HFF-Myc (cell line): Measurements from ENCODE around the gene CHRNE.

ENCODE experiments used
- DNase-seq: peaks from one replicate; pipeline ENCODE4 v3.0.0-alpha.2; 2011; ENCODE audit warnings: low read depth; ENCODE audit errors: extremely low read depth
- H3K4me3 ChIP-seq: replicated peaks from 2 replicates; pipeline ENCODE4 v1.5.1; 2011; ENCODE audit warnings: low read depth, mild to moderate bottlenecking, control low read depth, low read length
- CTCF ChIP-seq: IDR thresholded peaks from 2 replicates; pipeline ENCODE4 v1.5.1; 2012; ENCODE audit warnings: mild to moderate bottlenecking, low read depth, low read length, control low read depth; ENCODE audit errors: missing control alignments

Gene CHRNE

DNA sequence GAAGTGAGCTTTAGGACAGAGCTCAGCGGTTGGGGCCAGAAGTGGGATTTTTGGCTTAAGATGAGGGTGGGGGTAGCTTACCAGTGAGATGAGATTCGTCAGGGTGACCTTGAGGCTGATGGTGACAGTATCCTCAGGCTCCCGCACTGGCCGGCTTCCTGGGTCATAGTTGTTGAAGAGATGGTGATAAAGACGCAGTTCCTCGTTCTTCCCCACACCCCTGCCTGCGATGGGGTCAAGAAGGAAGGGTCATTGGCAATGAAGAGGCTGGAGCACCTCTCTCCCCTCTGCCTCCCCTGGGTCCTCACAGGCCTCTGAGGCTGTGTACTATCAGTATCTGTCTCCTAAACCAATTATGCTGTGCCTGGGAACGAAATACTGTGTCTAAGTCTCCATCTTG lies 358 bp downstream of the CHRNE start:
- TF ChIP-seq CTCF, result no peak
- DNase-seq, result no peak
- H3K4me3 ChIP-seq, result no peak overlapping the region

GRCh38 chr17:4901648-4902344 lies 1.1 kb downstream of the CHRNE start:
- TF ChIP-seq CTCF, result no peak
- DNase-seq, result no peak
- H3K4me3 ChIP-seq, result no peak overlapping the region

DNA sequence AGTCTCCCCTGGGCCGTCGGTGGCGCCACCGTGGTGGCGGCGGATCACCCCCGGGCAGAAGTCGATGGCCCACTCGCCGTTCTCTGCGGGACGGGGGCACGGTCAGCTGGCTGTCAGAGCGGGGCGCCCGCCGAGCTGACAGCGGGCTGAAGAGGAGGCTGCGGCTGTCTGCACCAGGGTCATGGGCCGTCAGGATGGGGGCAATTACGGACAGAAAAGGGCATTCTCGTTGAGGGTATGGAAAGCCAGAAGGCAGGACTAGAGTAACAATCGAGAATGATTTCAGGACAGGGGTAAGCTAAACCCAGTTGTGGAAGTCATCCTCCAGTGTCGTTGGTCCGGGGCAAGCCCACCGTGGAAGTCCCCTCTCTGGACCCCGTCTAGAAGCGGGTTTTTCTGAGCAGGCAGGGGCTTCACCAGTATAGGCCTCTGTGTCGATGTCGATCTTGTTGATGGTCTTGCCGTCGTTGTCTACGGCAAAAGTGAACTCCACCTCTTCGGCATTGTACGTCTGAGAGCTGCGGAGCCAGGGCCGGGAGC lies 1.7 kb downstream of the CHRNE start:
- TF ChIP-seq CTCF, result no peak
- no peak for DNase-seq
- no peak overlapping the region for H3K4me3 ChIP-seq

- H3K4me3 ChIP-seq, result no peak overlapping the region
- TF ChIP-seq CTCF, result no peak
These were observed 2.4 kb downstream of the CHRNE start for GRCh38 chr17:4900231-4901107.

GRCh38 chr17:4899341-4900230 lies 3.3 kb downstream of the CHRNE start, which contains the start of gene C17orf107:
Gene C17orf107, plus strand, starts transcription at chr17:4899536. Its CDS starts 227 bp downstream, at chr17:4899763.
- no peak for TF ChIP-seq CTCF
- H3K4me3 ChIP-seq, result peak within 1 kb of the TSS; percentile 19
- peak; percentile 51 for DNase-seq

More at GRCh38 chr17:4900231-4901107, 2.4 kb downstream of the CHRNE start:
- no peak for DNase-seq

- no peak for TF ChIP-seq CTCF
- DNase-seq, result no peak
- H3K4me3 ChIP-seq, result peak overlapping the region; percentile 19
These were observed 4.0 kb downstream of the CHRNE start for GRCh38 chr17:4898927-4899326.
